Neuronal stem cell (in vitro differentiated cells): ENCODE data around the gene OPN5.

ENCODE experiments used
- DNase-seq: peaks from one replicate; pipeline ENCODE4 v3.0.0-alpha.2; 2013; ENCODE audit warnings: low spot score
- H2AFZ ChIP-seq: one replicate; pipeline ENCODE4 v1.6.1; 2013; ENCODE audit warnings: mild to moderate bottlenecking, low read length, inconsistent platforms
- H2AK5ac ChIP-seq: 2 replicates; pipeline ENCODE4 v1.6.1; 2013; ENCODE audit warnings: low read depth, mild to moderate bottlenecking, inconsistent platforms, low read length, moderate library complexity, mixed read lengths
- H2BK120ac ChIP-seq: 2 replicates; pipeline ENCODE4 v1.6.1; 2013; ENCODE audit warnings: low read depth, mild to moderate bottlenecking, inconsistent platforms, low read length, moderate library complexity, mixed read lengths
- H2BK12ac ChIP-seq: one replicate; pipeline ENCODE4 v1.6.1; 2013; ENCODE audit warnings: low read length, inconsistent platforms
- H2BK15ac ChIP-seq: 2 replicates; pipeline ENCODE4 v1.6.1; 2013; ENCODE audit warnings: mild to moderate bottlenecking, low read length, inconsistent platforms, mixed read lengths
- H2BK5ac ChIP-seq: one replicate; pipeline ENCODE4 v1.6.1; 2013; ENCODE audit warnings: inconsistent platforms, mild to moderate bottlenecking, low read length, moderate library complexity
- H3K14ac ChIP-seq: one replicate; pipeline ENCODE4 v1.6.1; 2013; ENCODE audit warnings: low read length, inconsistent platforms
- H3K18ac ChIP-seq: 2 replicates; pipeline ENCODE4 v1.6.1; 2013; ENCODE audit warnings: low read length, inconsistent platforms
- H3K23ac ChIP-seq: 2 replicates; pipeline ENCODE4 v1.6.1; 2013; ENCODE audit warnings: low read depth, mild to moderate bottlenecking, mixed read lengths, low read length, inconsistent platforms; ENCODE audit not compliant: poor library complexity
- H3K27ac ChIP-seq: replicated peaks from 3 replicates; pipeline ENCODE4 v1.5.1; 2013; ENCODE audit warnings: low read length, inconsistent platforms
- H3K27me3 ChIP-seq, 3 experiments: 2 replicates each; pipeline ENCODE4 v1.6.1; 2013; ENCODE audit warnings: low read length in 3 of 3, mild to moderate bottlenecking in 2 of 3, inconsistent platforms in 1 of 3, low read depth in 1 of 3, mixed read lengths in 1 of 3, moderate library complexity in 1 of 3; ENCODE audit not compliant: control insufficient read depth in 3 of 3, insufficient read depth in 3 of 3
- H3K36me3 ChIP-seq, 2 donors: replicated peaks in 1 of 2; 2 replicates each; pipeline ENCODE4 v1.6.1; 2013; ENCODE audit warnings: low read length in 2 of 2; ENCODE audit not compliant: control insufficient read depth in 2 of 2, insufficient read depth in 2 of 2
- H3K4ac ChIP-seq: 2 replicates; pipeline ENCODE4 v1.6.1; 2013; ENCODE audit warnings: inconsistent platforms, mild to moderate bottlenecking, low read length, moderate library complexity
- H3K4me1 ChIP-seq, 2 donors: 1 replicate in 1 of 2; 2 replicates in 1 of 2; pipeline ENCODE4 v1.6.1; 2013; ENCODE audit warnings: low read length in 2 of 2, low read depth in 1 of 2; ENCODE audit not compliant: control insufficient read depth in 2 of 2, insufficient read depth in 1 of 2
- H3K4me2 ChIP-seq: one replicate; pipeline ENCODE4 v1.6.1; 2013; ENCODE audit warnings: mild to moderate bottlenecking, low read length, inconsistent platforms; ENCODE audit not compliant: insufficient read depth, poor library complexity, severe bottlenecking
- H3K4me3 ChIP-seq, 2 donors: 2 replicates each; pipeline ENCODE4 v1.5.1; 2013; ENCODE audit warnings: low read length in 2 of 2, mild to moderate bottlenecking in 2 of 2, inconsistent platforms in 1 of 2, moderate library complexity in 1 of 2
- H3K79me1 ChIP-seq: one replicate; pipeline ENCODE4 v1.6.1; 2013; ENCODE audit warnings: low read depth, mild to moderate bottlenecking, inconsistent platforms, low read length, moderate library complexity
- H3K9ac ChIP-seq: one replicate; pipeline ENCODE4 v1.6.1; 2013; ENCODE audit warnings: mild to moderate bottlenecking, low read depth, low read length, inconsistent platforms; ENCODE audit not compliant: poor library complexity
- H3K9me3 ChIP-seq, 2 donors: replicated peaks in 1 of 2; 2 replicates each; pipeline versions ENCODE3 to v1.6.1; 2013; ENCODE audit warnings: low read length in 2 of 2, mild to moderate bottlenecking in 2 of 2, inconsistent platforms in 1 of 2, low read depth in 1 of 2, mixed read lengths in 1 of 2, moderate library complexity in 1 of 2; ENCODE audit not compliant: control insufficient read depth in 2 of 2, insufficient read depth in 1 of 2
- H4K8ac ChIP-seq: one replicate; pipeline ENCODE4 v1.6.1; 2013; ENCODE audit warnings: low read depth, mild to moderate bottlenecking, inconsistent platforms, low read length, moderate library complexity
- H4K91ac ChIP-seq: one replicate; pipeline ENCODE4 v1.6.1; 2013; ENCODE audit warnings: low read length, low read depth, mild to moderate bottlenecking, inconsistent platforms; ENCODE audit not compliant: poor library complexity
- WGBS, 2 donors: extraction: QIAGEN DNeasy Blood & Tissue Kit; methylation state at CpG; one replicate each; pipeline ENCODE4 v1.1.7; 2013; ENCODE audit warnings: missing lambda C conversion rate in 2 of 2, mixed read lengths in 1 of 2; ENCODE audit not compliant: insufficient read length in 2 of 2, insufficient replicate concordance in 1 of 2; ENCODE audit errors: extremely low coverage in 2 of 2; 5-methylcytosine and 5-hydroxymethylcytosine counted together

OPN5 gene

GRCh38 chr6:47851091-47851490 lies 69.3 kb downstream of the OPN5 start:
- no peak overlapping the region for H3K14ac ChIP-seq
- no CpG with 5 or more reads among the region's 1 CpG for WGBS, 2 donors
- H2AFZ ChIP-seq: no peak overlapping the region
- H3K36me3 ChIP-seq: no peaks in the 10 kb centered on the region
- H4K91ac ChIP-seq: no peak overlapping the region
- no peak overlapping the region for H3K27ac ChIP-seq
- H3K9ac ChIP-seq: no peak overlapping the region
- H3K79me1 ChIP-seq: no peaks in the 10 kb centered on the region
- H4K8ac ChIP-seq: no peak overlapping the region
- no peaks in the 10 kb centered on the region for H3K4me1 ChIP-seq
- H2BK5ac ChIP-seq: no peak overlapping the region
- no peak overlapping the region for H2BK120ac ChIP-seq
- H3K4me3 ChIP-seq: no peak overlapping the region
- DNase-seq: no peak
- no peak overlapping the region for H3K23ac ChIP-seq
- H3K18ac ChIP-seq: no peak overlapping the region
- no peak overlapping the region for H2AK5ac ChIP-seq
- H3K27me3 ChIP-seq: no peaks in the 10 kb centered on the region
- H2BK12ac ChIP-seq: no peak overlapping the region
- no peak overlapping the region for H2BK15ac ChIP-seq
- H3K4ac ChIP-seq: no peak overlapping the region
- H3K4me2 ChIP-seq: no peak overlapping the region
- no peaks in the 10 kb centered on the region for H3K9me3 ChIP-seq

DNA sequence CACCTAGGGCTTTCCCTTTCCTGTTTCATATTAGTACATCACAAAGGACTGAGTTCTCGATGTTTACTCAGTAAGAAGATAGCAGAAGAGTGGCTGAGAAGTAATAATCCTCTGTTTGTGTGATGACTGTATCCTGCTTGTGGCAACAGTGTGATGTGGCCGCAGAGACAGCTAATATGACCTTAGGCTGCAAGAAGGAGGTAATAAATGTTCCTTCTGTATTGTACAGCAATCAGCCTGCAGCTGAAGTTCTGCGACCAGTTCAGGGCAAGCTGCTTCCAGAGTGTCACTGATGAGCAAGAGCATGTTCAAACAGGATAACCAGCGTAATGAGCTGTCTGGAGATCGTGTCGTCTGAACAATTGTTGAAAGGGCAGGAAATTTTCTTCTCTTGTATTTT lies 70.9 kb downstream of the OPN5 start:
- no peaks in the 10 kb centered on the region for H3K36me3 ChIP-seq
- H2BK120ac ChIP-seq: no peak overlapping the region
- H3K4ac ChIP-seq: no peak overlapping the region
- no peaks in the 10 kb centered on the region for H3K9me3 ChIP-seq
- no peak overlapping the region for H3K4me2 ChIP-seq
- no CpG with 5 or more reads among the region's 6 CpGs for WGBS, 2 donors
- no peak overlapping the region for H3K14ac ChIP-seq
- H2BK15ac ChIP-seq: no peak overlapping the region
- H2BK12ac ChIP-seq: no peak overlapping the region
- no peaks in the 10 kb centered on the region for H3K79me1 ChIP-seq
- no peak overlapping the region for H3K27ac ChIP-seq
- no peak overlapping the region for H3K4me3 ChIP-seq
- H2BK5ac ChIP-seq: no peak overlapping the region
- H2AFZ ChIP-seq: no peak overlapping the region
- H2AK5ac ChIP-seq: no peak overlapping the region
- no peak for DNase-seq
- H3K9ac ChIP-seq: no peak overlapping the region
- H4K91ac ChIP-seq: no peak overlapping the region
- no peak overlapping the region for H4K8ac ChIP-seq
- no peak overlapping the region for H3K18ac ChIP-seq
- no peaks in the 10 kb centered on the region for H3K4me1 ChIP-seq
- no peaks in the 10 kb centered on the region for H3K27me3 ChIP-seq
- H3K23ac ChIP-seq: no peak overlapping the region

GRCh38 chr6:47853766-47854165 lies 71.9 kb downstream of the OPN5 start:
- Histone ChIP-seq H3K4me3 (no peak overlapping the region), H4K91ac (no peak overlapping the region), H2BK120ac (no peak overlapping the region), H2BK12ac (no peak overlapping the region), H3K4me1 (no peaks in the 10 kb centered on the region), H3K36me3 (no peaks in the 10 kb centered on the region), H2BK15ac (no peak overlapping the region), H2BK5ac (no peak overlapping the region), H2AFZ (no peak overlapping the region), H3K9me3 (no peaks in the 10 kb centered on the region), H3K14ac (no peak overlapping the region), H3K79me1 (no peaks in the 10 kb centered on the region), H3K9ac (no peak overlapping the region), H3K27me3 (no peaks in the 10 kb centered on the region), H3K23ac (no peak overlapping the region), H4K8ac (no peak overlapping the region), H3K27ac (no peak overlapping the region), H3K4ac (no peak overlapping the region), H3K4me2 (no peak overlapping the region), H2AK5ac (no peak overlapping the region), H3K18ac (no peak overlapping the region)
- WGBS, 2 donors: no CpG with 5 or more reads among the region's 3 CpGs
- DNase-seq: no peak

- Histone ChIP-seq H3K27ac (no peak overlapping the region), H2AK5ac (no peak overlapping the region), H3K4me1 (peaks cover 0 to 2% of the 10 kb centered on the region in 2 donors), H3K4me3 (no peak overlapping the region), H2BK12ac (no peak overlapping the region), H3K4me2 (no peak overlapping the region), H2BK5ac (no peak overlapping the region), H3K36me3 (no peaks in the 10 kb centered on the region), H3K27me3 (no peaks in the 10 kb centered on the region), H3K9ac (no peak overlapping the region), H4K8ac (no peak overlapping the region), H2AFZ (no peak overlapping the region), H2BK120ac (no peak overlapping the region), H3K18ac (no peak overlapping the region), H3K4ac (no peak overlapping the region), H3K79me1 (no peaks in the 10 kb centered on the region), H2BK15ac (no peak overlapping the region), H4K91ac (no peak overlapping the region), H3K23ac (no peak overlapping the region), H3K14ac (no peak overlapping the region), H3K9me3 (no peaks in the 10 kb centered on the region)
- no CpG with 5 or more reads among the region's 1 CpG for WGBS, 2 donors
- DNase-seq: no peak
These were observed 73.1 kb downstream of the OPN5 start for GRCh38 chr6:47854971-47855370.
